IPS DF 6.9 (cell line): ENCODE results near the gene CLIC4.

Experiments
- DNase-seq: peaks from one replicate; pipeline ENCODE4 v3.0.0-alpha.2; 2013; ENCODE audit warnings: low read depth, low spot score
- H3K27ac ChIP-seq: one replicate; pipeline ENCODE4 v1.5.1; 2013; ENCODE audit warnings: low read length, control low read depth
- H3K27me3 ChIP-seq: 2 replicates; pipeline ENCODE4 v1.6.1; 2013; ENCODE audit warnings: mild to moderate bottlenecking, low read length; ENCODE audit not compliant: control insufficient read depth, insufficient read depth
- H3K36me3 ChIP-seq: 2 replicates; pipeline ENCODE4 v1.6.1; 2013; ENCODE audit warnings: low read length; ENCODE audit not compliant: control insufficient read depth, insufficient read depth
- H3K4me1 ChIP-seq: 2 replicates; pipeline ENCODE4 v1.6.1; 2013; ENCODE audit warnings: low read length; ENCODE audit not compliant: control insufficient read depth, insufficient read depth
- H3K4me3 ChIP-seq: 2 replicates; pipeline ENCODE4 v1.5.1; 2013; ENCODE audit warnings: mild to moderate bottlenecking, low read length
- H3K9me3 ChIP-seq: 2 replicates; pipeline ENCODE4 v1.6.1; 2013; ENCODE audit warnings: low read length, inconsistent platforms; ENCODE audit not compliant: control insufficient read depth, insufficient read depth
- WGBS: extraction: QIAGEN DNeasy Blood & Tissue Kit; methylation state at CpG from one replicate; pipeline ENCODE4 v1.1.7; 2013; ENCODE audit warnings: mixed read lengths, missing lambda C conversion rate; ENCODE audit not compliant: insufficient read length, insufficient coverage; 5-methylcytosine and 5-hydroxymethylcytosine counted together

CLIC4 gene

GRCh38 chr1:24857507-24858133, 112.4 kb downstream of the CLIC4 start:
- H3K36me3 ChIP-seq, result no peaks in the 10 kb centered on the region
- no peak overlapping the region for H3K27ac ChIP-seq
- no peaks in the 10 kb centered on the region; the same call in 1 of the 2 replicates for H3K4me1 ChIP-seq
- no CpG with 5 or more reads among the region's 6 CpGs for WGBS
- H3K9me3 ChIP-seq, result no peaks in the 10 kb centered on the region
- H3K4me3 ChIP-seq, result no peak overlapping the region
- DNase-seq, result no peak
- H3K27me3 ChIP-seq, result no peaks in the 10 kb centered on the region

- Histone ChIP-seq H3K27me3 (no peaks in the 10 kb centered on the region), H3K36me3 (no peaks in the 10 kb centered on the region), H3K4me3 (no peak overlapping the region), H3K27ac (no peak overlapping the region), H3K9me3 (no peaks in the 10 kb centered on the region), H3K4me1 (no peaks in the 10 kb centered on the region; the same call in 1 of the 2 replicates)
- WGBS, result no CpG with 5 or more reads among the region's 1 CpG
- no peak for DNase-seq
Observed at GRCh38 chr1:24858277-24858676, 113.0 kb downstream of the CLIC4 start.

- Histone ChIP-seq H3K4me3 (no peak overlapping the region), H3K27ac (no peak overlapping the region), H3K9me3 (no peaks in the 10 kb centered on the region), H3K27me3 (no peaks in the 10 kb centered on the region), H3K36me3 (no peaks in the 10 kb centered on the region), H3K4me1 (peaks cover 2% of the 10 kb centered on the region; the same call in 1 of the 2 replicates)
- no peak for DNase-seq
- WGBS, result no CpG with 5 or more reads among the region's 10 CpGs
Observed at GRCh38 chr1:24859063-24860010, 114.1 kb downstream of the CLIC4 start.

- Histone ChIP-seq H3K27ac (no peak overlapping the region), H3K36me3 (no peaks in the 10 kb centered on the region), H3K4me3 (no peak overlapping the region), H3K9me3 (no peaks in the 10 kb centered on the region), H3K27me3 (no peaks in the 10 kb centered on the region), H3K4me1 (peaks cover 2% of the 10 kb centered on the region; the same call in 1 of the 2 replicates)
- no CpG with 5 or more reads among the region's 15 CpGs for WGBS
- DNase-seq, result no peak
Observed at GRCh38 chr1:24860841-24861240, 115.6 kb downstream of the CLIC4 start.

- Histone ChIP-seq H3K27ac (no peak overlapping the region), H3K4me1 (peaks cover 2% of the 10 kb centered on the region; the same call in 1 of the 2 replicates), H3K27me3 (no peaks in the 10 kb centered on the region), H3K36me3 (no peaks in the 10 kb centered on the region), H3K4me3 (no peak overlapping the region), H3K9me3 (no peaks in the 10 kb centered on the region)
- WGBS, result no CpG with 5 or more reads among the region's 28 CpGs
- DNase-seq, result no peak
Observed at GRCh38 chr1:24861821-24862727, 116.8 kb downstream of the CLIC4 start.

GRCh38 chr1:24862775-24863483, 117.7 kb downstream of the CLIC4 start:
- no CpG with 5 or more reads among the region's 12 CpGs for WGBS

GRCh38 chr1:24864370-24864777, 119.1 kb downstream of the CLIC4 start:
- Histone ChIP-seq H3K27ac (no peak overlapping the region), H3K9me3 (no peaks in the 10 kb centered on the region), H3K27me3 (no peaks in the 10 kb centered on the region), H3K4me3 (no peak overlapping the region), H3K36me3 (no peaks in the 10 kb centered on the region), H3K4me1 (peaks cover 2% of the 10 kb centered on the region; the same call in 1 of the 2 replicates)
- no peak for DNase-seq
- no CpG with 5 or more reads among the region's 8 CpGs for WGBS

More at GRCh38 chr1:24862775-24863483, 117.7 kb downstream of the CLIC4 start:
- Histone ChIP-seq H3K4me1 (peaks cover 2% of the 10 kb centered on the region; the same call in 1 of the 2 replicates), H3K4me3 (no peak overlapping the region), H3K27ac (no peak overlapping the region), H3K27me3 (no peaks in the 10 kb centered on the region), H3K36me3 (no peaks in the 10 kb centered on the region), H3K9me3 (no peaks in the 10 kb centered on the region)
- no peak for DNase-seq

- H3K27me3 ChIP-seq, result no peaks in the 10 kb centered on the region
- no peaks in the 10 kb centered on the region for H3K9me3 ChIP-seq
- WGBS, result no CpG with 5 or more reads among the region's 7 CpGs
- H3K4me3 ChIP-seq, result no peak overlapping the region
- no peak overlapping the region for H3K27ac ChIP-seq
- no peaks in the 10 kb centered on the region for H3K36me3 ChIP-seq
- peaks cover 2% of the 10 kb centered on the region; the same call in 1 of the 2 replicates for H3K4me1 ChIP-seq
- no peak for DNase-seq
Observed at GRCh38 chr1:24865168-24865567, 119.9 kb downstream of the CLIC4 start.

- Histone ChIP-seq H3K4me1 (peaks cover 2% of the 10 kb centered on the region; the same call in 1 of the 2 replicates), H3K9me3 (no peaks in the 10 kb centered on the region), H3K36me3 (no peaks in the 10 kb centered on the region), H3K4me3 (no peak overlapping the region), H3K27ac (no peak overlapping the region), H3K27me3 (no peaks in the 10 kb centered on the region)
- WGBS, result no CpG with 5 or more reads among the region's 3 CpGs
- no peak for DNase-seq
Observed at GRCh38 chr1:24865587-24865986, 120.3 kb downstream of the CLIC4 start.
